ENCODE measurements around the gene CFB.
"Not testable (repeated sequence)": the region's sequence is repeated elsewhere in the genome, so short reads cannot be mapped to it uniquely, and the experiment has no call there.

- TF ChIP-seq SP1 (IDR thresholded peaks at IDR 0.05); SP1 (CRISPR knock-in tag; IDR thresholded peaks at IDR 0.05); CTCF (CRISPR knock-in tag; IDR thresholded peaks at IDR 0.05); BHLHE40 (IDR thresholded peaks at IDR 0.05; ENCODE audit: low read length); RBAK (CRISPR knock-in tag; IDR thresholded peaks at IDR 0.05): not testable (repeated sequence)
Observed at GRCh38 chr6:31932137-31932536, 13.8 kb upstream of the CFB start.
